ENCODE data around the gene SLC25A21. TPM values are rescaled to one million over a fixed set of nuclear protein-coding genes. Genes with fewer than 3 reads are reported as not detected.
A peak's percentile ranks its signal among the peaks of the same experiment; 100 is the strongest.

Gene SLC25A21
- total and polyA plus RNA-seq, 7 donors: 0.07 to 0.37 (median 0.18) TPM; not detected in 1

DNA sequence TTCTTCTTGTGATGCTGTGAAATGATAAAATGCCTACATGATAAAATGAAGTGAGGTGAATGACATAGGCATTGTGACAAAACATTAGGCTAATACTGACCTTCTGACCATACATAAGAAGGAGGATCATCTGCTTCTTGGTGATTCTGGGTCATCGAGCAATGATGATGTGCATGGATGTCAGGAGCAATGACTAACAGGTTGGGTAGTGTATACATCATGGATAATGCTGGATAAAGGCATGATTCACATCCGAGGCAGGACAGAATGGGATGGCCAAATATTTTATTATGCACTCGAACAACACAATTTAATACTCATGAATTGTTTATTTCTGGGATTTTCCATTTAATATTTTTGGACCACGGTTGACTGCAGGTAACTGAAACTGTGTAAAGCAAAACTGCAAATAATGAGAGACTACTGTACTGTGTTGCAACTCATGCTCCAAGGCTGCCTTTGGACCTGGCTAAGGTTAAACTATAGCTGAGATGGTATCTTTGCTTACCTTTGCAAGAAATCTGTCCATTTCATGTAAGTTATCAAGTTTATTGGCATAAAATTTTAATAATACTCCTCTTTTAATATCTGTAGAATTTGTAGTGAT, 7.6 kb upstream of the SLC25A21 start:
- TF ChIP-seq, protein P1, sequence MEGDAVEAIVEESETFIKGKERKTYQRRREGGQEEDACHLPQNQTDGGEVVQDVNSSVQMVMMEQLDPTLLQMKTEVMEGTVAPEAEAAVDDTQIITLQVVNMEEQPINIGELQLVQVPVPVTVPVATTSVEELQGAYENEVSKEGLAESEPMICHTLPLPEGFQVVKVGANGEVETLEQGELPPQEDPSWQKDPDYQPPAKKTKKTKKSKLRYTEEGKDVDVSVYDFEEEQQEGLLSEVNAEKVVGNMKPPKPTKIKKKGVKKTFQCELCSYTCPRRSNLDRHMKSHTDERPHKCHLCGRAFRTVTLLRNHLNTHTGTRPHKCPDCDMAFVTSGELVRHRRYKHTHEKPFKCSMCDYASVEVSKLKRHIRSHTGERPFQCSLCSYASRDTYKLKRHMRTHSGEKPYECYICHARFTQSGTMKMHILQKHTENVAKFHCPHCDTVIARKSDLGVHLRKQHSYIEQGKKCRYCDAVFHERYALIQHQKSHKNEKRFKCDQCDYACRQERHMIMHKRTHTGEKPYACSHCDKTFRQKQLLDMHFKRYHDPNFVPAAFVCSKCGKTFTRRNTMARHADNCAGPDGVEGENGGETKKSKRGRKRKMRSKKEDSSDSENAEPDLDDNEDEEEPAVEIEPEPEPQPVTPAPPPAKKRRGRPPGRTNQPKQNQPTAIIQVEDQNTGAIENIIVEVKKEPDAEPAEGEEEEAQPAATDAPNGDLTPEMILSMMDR (IDR thresholded peaks at IDR 0.05): no peak
- no peak overlapping the region for H3K4me3 ChIP-seq
- no peak overlapping the region for H3K27ac ChIP-seq
- H3K9me3 ChIP-seq: no peaks in the 10 kb centered on the region
- ATAC-seq (no peak), DNase-seq (no peak)
- peaks cover 3% of the 10 kb centered on the region for H3K4me1 ChIP-seq
- no peaks in the 10 kb centered on the region for H3K36me3 ChIP-seq (ENCODE audit: insufficient read depth in 1 of 2, low read depth in 1 of 2)
- no peaks in the 10 kb centered on the region for H3K27me3 ChIP-seq (ENCODE audit: insufficient read depth in 3 of 3, low read length in 2 of 3)
- intact Hi-C loops (cut with DNase I): no loop called here
- WGBS, 3 donors: 84 to 88% (median 85%) methylated on average over 4 of the region's 4 CpGs

DNA sequence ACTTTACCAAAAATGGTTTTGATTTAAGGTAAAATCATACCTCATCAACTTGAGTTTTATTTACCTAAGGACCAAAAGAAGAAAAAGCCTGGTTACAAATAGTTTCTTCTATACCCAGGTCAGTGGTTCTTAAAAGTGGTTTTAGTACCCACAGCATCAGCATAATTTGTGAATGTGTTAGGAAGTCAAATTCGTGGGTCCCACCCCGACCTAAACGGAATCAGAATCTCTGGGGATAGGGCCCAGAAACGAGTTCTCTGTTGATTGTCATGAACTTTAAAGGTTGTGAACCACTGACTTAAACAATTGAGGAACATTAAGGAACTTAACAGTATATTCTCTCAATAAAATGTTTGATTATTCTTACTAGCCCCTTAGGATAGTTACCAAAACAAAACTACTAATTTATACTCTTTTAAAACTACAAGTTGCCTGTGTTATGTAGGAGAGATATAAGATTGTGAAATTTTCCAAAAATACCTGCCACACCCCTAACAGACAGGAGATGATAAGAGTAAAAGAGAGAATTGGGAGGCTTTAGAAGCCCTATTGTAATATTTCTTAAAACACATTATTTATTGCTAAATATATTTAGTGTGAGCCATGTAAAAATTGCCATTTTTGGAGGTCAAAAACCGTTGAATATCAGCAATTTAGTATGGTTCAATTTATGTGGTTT, 669 bp upstream of the SLC25A21 start:
- ATAC-seq (no peak), DNase-seq (no peak)
- Histone ChIP-seq H3K4me1 (peaks cover 27% of the 10 kb centered on the region), H3K4me3 (peak overlapping the region; percentile 97), H3K36me3 (ENCODE audit: insufficient read depth in 1 of 2, low read depth in 1 of 2) (no peaks in the 10 kb centered on the region), H3K27ac (peak overlapping the region; percentile 93), H3K9me3 (no peaks in the 10 kb centered on the region), H3K27me3 (ENCODE audit: insufficient read depth in 3 of 3, low read length in 2 of 3) (no peaks in the 10 kb centered on the region)
- TF ChIP-seq, protein P1 (IDR thresholded peaks at IDR 0.05): no peak
- intact Hi-C loops (cut with DNase I): no loop called here
- 35 to 42% (median 38%) methylated on average over 5 of the region's 5 CpGs for WGBS, 3 donors

GRCh38 chr14:37171678-37172023, 755 bp downstream of the SLC25A21 start:
- peaks cover 27% of the 10 kb centered on the region for H3K4me1 ChIP-seq
- no peaks in the 10 kb centered on the region for H3K36me3 ChIP-seq (ENCODE audit: insufficient read depth in 1 of 2, low read depth in 1 of 2)
- H3K9me3 ChIP-seq: no peaks in the 10 kb centered on the region
- WGBS, 3 donors: 2 to 6% (median 5%) methylated on average over 6 of the region's 6 CpGs
- H3K27ac ChIP-seq: peak overlapping the region; percentile 93
- intact Hi-C loops (cut with DNase I): no loop called here
- peak in 3 of 4 donors; percentile 3 to 26 (median 9) for ATAC-seq
- TF ChIP-seq, protein P1 (IDR thresholded peaks at IDR 0.05): no peak
- H3K4me3 ChIP-seq: peak overlapping the region; percentile 97
- H3K27me3 ChIP-seq (ENCODE audit: insufficient read depth in 3 of 3, low read length in 2 of 3): no peaks in the 10 kb centered on the region
- no peak for DNase-seq

GRCh38 chr14:37170993-37171392, 1.4 kb downstream of the SLC25A21 start:
- Histone ChIP-seq H3K4me1 (peaks cover 27% of the 10 kb centered on the region), H3K9me3 (no peaks in the 10 kb centered on the region), H3K36me3 (ENCODE audit: insufficient read depth in 1 of 2, low read depth in 1 of 2) (no peaks in the 10 kb centered on the region), H3K27me3 (ENCODE audit: insufficient read depth in 3 of 3, low read length in 2 of 3) (no peaks in the 10 kb centered on the region), H3K27ac (no peak overlapping the region), H3K4me3 (no peak overlapping the region)
- DNase-seq (no peak), ATAC-seq (no peak)
- 80 to 84% (median 81%) methylated on average over 8 to 10 of the region's 10 CpGs for WGBS, 3 donors
- intact Hi-C loops (cut with DNase I): no loop called here
- TF ChIP-seq, protein P1 (IDR thresholded peaks at IDR 0.05): no peak

Measured in psoas muscle (tissue), 8 donors.